Amniotic epithelial cell (primary cell): ENCODE data around the gene HOXA5.

Experiments used
- DNase-seq: peaks from one replicate; pipeline ENCODE4 v3.0.0-alpha.2; 2010; ENCODE audit warnings: low read depth

HOXA5 gene

GRCh38 chr7:27143023-27143949, at the start of gene HOXA5:
HOXA5 (minus strand) TSS chr7:27143681; CDS start chr7:27143607, 74 bp downstream.
- peak; percentile 99 for DNase-seq

- no peak for DNase-seq
These were observed 49.3 kb upstream of the HOXA5 start for GRCh38 chr7:27192546-27193334.

DNA sequence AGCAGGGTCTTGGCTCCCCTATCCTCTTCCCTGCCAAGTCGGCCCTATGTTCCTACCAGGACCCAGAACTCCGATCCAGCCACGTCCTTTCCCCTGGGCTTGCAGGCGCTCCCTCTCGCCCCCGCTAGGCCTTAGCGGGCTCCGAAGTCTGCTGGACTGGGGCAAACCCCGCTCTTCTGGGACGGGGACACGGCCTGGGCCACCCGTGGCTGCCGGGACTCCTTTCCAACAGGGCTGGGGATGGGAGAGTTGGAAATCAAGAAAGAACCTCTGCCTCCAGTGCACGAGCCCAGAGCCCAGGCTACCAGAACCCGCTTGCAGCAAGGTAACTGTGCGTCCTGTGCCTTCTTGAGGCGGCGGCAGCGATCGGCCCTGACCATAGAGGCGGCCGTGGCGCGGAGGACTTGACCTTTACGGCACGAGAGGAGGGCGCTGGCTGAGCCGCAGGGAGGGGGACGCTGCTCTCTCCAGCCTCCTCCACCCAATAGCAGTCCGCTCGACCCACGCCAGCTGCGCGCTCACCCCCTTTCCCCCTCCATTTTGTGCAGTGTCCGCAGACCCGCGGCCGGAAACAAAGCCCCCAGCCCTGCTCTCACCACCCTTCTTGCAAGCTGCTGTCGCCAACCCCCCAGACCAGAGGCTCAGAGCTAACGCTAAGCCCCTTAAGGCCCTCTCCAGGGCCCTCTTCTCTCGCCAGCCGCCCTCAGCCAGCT, 48.5 kb upstream of the HOXA5 start:
- no peak for DNase-seq

GRCh38 chr7:27191161-27191731, 47.8 kb upstream of the HOXA5 start:
- DNase-seq = no peak

DNA sequence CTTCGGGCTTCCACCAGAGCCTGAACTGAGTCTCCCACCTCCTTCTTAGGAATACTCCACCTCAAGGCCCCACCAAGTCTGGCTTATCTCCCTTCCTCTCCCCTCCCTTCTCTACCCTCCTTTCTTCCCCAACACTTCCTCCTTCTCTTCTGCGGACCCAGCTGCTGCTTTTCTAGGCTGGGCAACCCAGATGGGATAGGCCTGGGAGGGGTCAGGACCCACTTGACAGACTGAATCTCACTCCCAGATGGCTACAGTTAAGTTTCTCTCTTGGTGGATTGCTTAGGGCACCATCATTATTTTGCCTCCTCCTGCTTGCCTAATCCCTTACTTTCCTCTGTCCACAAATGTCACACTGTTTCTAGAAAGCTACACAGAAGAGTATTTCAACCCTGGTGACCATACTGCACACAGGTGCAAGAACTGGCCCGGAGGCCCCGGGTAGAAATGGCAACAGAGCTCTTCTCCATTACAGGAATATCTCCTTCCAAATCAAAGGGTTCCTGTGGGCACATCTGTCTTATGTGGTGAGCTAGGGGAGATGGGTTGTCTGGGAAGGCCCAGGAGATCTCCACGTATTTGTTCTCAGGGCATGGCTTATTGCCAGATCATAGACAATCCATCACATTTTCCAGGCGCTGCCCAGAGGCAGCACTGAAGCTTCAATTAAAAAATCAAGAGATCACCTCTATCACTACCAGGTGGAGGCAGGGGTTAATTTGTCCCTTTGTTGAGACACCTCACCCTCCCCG, 46.7 kb upstream of the HOXA5 start:
- DNase-seq = no peak

DNA sequence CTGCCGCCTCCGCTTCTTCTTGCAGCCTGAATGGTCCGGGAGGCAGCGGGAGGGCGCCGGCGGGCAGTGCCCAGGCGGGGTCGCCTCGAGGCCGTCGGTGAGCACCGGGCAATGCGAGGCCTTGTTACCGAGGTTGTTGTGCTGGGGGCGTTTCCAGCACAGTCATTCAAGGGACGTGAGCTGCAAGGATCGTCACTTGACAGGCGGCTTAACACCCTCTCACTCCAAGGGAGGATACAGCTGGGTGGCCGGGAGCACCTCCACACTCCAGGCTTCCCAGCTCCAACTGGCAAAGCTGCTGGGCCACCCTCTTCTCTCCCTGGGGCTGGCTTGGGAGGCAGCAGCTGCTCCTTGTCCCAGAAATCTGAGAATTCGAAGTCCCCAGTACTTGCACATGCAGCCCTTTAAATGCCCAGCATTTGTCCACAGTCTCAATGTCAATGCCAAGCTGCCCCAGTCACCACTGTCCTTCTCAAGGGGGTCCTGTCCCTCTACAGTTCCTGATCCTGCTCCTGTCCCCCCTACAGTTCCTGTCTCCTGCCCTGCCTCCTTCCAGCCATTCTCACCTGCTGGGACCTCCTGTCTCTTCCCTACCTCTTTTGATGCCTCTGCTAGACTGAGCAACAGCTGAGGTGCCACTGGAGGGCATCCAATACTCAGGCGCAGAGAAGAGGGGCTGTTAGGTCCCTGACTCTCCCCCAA, 46.0 kb upstream of the HOXA5 start:
- no peak for DNase-seq

DNA sequence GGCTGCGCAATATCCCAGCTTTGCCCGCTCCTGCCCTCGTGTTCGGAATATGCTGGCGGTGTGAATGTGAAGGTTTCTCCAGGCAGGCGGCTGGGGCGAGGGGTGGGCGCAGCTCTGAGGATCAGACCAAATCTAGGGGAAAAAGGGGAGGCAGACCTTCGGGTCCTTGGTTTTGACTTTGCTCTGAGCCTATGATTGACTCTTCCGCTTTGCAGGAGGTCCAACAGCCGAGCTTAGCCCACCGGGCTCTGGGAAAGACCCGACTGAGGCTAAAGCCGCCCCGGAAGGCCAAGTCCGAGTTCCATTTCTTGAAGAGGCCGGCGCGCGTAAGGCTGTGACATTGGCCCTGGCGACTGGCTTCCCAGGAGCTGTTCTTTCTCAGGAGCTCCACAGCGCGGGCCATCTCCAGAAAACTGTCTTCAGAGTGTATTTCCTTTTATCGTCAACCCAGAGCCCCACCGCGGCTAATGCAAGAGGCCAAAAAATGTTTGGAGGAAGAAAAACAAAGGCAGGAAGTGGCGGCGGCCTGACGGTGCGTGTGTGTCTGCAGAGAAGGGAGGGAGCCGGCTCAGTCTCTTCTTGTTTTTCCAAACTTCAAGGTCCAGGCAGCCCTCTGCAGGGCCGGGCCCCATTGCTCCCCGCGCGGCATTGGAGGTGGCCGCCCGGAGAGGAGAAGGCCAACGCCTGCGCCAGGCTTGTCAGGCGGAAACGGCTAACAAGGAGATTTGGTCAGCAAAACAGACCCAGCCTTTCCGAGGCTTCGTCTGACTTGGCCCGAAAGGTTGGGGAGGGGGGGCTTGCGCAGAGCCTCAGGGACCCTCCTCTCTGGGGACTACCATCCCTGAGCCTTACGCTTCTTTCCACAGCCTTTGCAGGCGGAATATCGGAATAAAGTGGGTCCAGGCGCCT, 45.2 kb upstream of the HOXA5 start:
- no peak for DNase-seq

- DNase-seq = no peak
These were observed 44.2 kb upstream of the HOXA5 start for GRCh38 chr7:27187475-27188385.

DNA sequence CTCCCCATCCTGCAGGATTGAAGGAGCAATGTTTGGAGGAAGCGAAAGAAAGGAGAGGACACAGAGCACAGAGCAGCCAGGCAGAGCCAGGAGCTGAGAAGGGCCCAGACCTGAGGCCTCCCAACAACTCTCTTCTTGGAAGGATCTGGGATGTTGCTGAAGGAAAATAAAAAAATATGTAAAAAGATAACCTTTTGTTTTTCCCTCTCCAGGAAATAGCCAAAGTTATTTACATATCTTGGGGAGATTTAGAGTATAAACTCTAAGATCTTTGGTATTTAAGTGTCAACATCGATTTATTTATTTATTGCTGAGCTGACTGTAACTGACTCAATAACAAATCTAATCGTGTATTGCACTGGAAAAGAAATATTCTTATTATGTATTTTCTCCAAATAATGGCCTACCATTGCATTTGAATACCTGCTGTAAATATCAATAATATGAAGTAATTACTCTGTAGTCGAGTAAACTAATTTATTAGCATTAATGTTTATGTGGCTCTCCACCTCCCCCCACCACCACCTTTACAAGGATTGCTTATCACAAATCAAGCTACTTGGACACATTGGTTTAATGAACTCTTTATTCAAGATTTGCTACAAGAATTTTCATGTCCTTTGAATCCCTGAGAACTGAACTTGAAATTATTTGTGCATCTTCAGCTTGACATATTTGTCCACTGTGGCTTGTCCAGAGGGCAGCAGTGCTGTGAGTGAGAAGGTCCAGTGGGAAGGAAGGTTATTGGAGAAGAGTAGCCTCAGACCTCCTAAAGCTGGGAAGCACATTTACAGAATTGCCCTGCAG, 43.4 kb upstream of the HOXA5 start:
- DNase-seq = no peak

GRCh38 chr7:27185854-27186667, 42.6 kb upstream of the HOXA5 start:
- DNase-seq = no peak

- peak; percentile 7 for DNase-seq
These were observed 41.8 kb upstream of the HOXA5 start, which contains the start of gene HOXA11 for GRCh38 chr7:27185013-27185853. HOXA11 (minus strand) TSS chr7:27185232; CDS start chr7:27185144, 88 bp downstream.

DNA sequence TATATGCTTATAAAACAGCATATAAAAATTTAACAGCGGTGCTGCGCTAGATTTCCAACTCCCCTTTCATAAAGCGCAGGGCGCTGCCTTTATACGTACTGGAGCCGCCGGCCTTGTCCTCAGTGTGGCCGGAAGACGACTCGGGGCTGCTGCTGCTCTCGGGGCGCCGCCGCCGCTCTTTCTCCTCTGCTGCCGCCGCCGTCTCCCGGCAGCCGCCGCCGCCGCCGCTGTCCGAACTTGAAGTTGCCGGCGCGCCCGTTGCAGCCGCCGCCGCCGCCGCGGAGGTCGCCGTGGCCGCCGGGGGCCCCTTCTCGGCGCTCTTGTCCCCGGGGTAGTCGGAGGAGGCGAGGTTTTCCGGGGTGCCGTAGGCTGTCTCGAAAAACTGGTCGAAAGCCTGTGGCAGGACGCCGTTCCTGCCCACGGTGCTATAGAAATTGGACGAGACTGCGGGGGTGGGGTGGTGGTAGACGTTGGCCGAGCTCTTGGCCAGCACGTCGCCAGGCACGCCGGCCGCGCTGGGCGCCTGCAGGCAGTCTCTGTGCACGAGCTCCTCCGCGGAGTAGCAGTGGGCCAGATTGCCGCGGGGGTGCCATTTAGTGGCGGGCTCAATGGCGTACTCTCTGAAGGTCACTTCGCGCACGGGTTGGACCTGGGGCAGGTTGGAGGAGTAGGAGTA, 41.0 kb upstream of the HOXA5 start:
- no peak for DNase-seq

GRCh38 chr7:27183682-27184336, 40.3 kb upstream of the HOXA5 start:
- DNase-seq = no peak

DNA sequence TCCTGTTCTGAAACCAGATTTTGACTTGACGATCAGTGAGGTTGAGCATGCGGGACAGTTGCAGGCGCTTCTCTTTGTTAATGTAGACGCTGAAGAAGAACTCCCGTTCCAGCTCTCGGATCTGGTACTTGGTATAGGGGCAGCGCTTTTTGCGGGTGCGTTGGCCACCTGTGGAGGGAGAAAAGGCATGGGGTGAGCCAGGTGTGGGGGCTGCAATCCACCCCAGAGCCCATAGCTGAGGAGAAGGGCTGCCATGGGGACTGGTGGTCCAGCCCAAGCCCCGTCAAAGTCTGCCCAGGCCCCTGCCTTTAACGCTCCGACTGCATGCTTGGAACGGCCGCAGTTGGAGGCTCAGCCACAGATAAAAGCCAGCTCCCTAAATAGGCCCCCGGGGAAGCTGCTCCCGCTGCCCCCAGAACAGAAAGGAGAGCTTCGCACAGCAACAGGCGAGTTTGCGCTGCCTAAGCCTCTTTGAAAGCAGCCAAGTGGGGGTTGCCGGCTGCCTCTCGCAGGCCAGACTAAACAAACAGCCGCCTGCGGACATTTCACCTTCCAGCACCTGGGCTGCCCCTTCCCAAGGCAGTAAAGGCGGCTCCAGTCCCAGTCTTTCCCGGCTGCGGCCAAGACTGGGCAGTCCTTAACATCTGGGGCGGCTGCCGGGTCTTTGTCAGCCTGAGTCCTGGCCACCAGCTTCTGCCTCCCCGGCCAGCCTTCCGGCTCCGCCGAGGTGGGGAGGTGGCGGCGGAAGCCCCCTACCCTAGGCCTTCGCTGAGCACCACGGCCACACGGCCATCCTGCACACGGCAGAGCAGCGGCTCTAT, 39.6 kb upstream of the HOXA5 start:
- no peak for DNase-seq
